Hepatocyte (in vitro differentiated cells): Measurements from ENCODE around the gene CA14. TPM values are rescaled to one million over a fixed set of nuclear protein-coding genes. Genes with fewer than 3 reads are reported as not detected.

Source experiments
- DNase-seq: peaks from one replicate; pipeline ENCODE4 v3.0.0-alpha.2; 2016; ENCODE audit warnings: low spot score
- H2AFZ ChIP-seq: fragments of 200-600 bp; sonication (generic); 2 replicates; pipeline ENCODE4 v1.6.0; 2016; ENCODE audit warnings: antibody characterized with exemption, mild to moderate bottlenecking
- H3K27ac ChIP-seq: fragments of 200-600 bp; sonication (generic); 2 replicates; pipeline ENCODE4 v1.5.1; 2016; ENCODE audit warnings: mild to moderate bottlenecking
- H3K27me3 ChIP-seq: fragments of 200-600 bp; sonication (generic); 2 replicates; pipeline ENCODE4 v1.6.1; 2016
- H3K36me3 ChIP-seq: fragments of 200-600 bp; sonication (generic); replicated peaks from 2 replicates; pipeline ENCODE4 v1.5.1; 2016; ENCODE audit warnings: low read depth; ENCODE audit not compliant: insufficient read depth
- H3K4me1 ChIP-seq: fragments of 200-600 bp; sonication (generic); 2 replicates; pipeline ENCODE4 v1.5.1; 2016; ENCODE audit warnings: mild to moderate bottlenecking, moderate library complexity; ENCODE audit not compliant: insufficient read depth
- H3K4me2 ChIP-seq: fragments of 200-600 bp; sonication (generic); 2 replicates; pipeline ENCODE4 v1.6.0; 2016
- H3K4me3 ChIP-seq: fragments of 200-600 bp; sonication (generic); 2 replicates; pipeline ENCODE4 v1.5.1; 2016; ENCODE audit warnings: mild to moderate bottlenecking
- H3K79me2 ChIP-seq: fragments of 200-600 bp; sonication (generic); 2 replicates; pipeline ENCODE4 v1.6.0; 2017; ENCODE audit warnings: mild to moderate bottlenecking
- H3K9me2 ChIP-seq: fragments of 200-600 bp; sonication (generic); replicated peaks from 2 replicates; pipeline ENCODE4 v1.6.0; 2017; ENCODE audit warnings: mild to moderate bottlenecking; ENCODE audit not compliant: insufficient read depth
- H3K9me3 ChIP-seq: fragments of 200-600 bp; sonication (generic); 2 replicates; pipeline ENCODE4 v1.5.1; 2016; ENCODE audit warnings: low read depth, mild to moderate bottlenecking
- H4K20me1 ChIP-seq: fragments of 200-600 bp; sonication (generic); 2 replicates; pipeline ENCODE4 v1.6.0; 2016; ENCODE audit warnings: mild to moderate bottlenecking; ENCODE audit not compliant: insufficient read depth, poor library complexity, severe bottlenecking
- CTCF ChIP-seq: fragments of 200-600 bp; sonication (generic); IDR thresholded peaks from 2 replicates; pipeline ENCODE4 v1.5.1; 2016; ENCODE audit warnings: antibody characterized with exemption, mild to moderate bottlenecking; ENCODE audit not compliant: poor library complexity
- EZH2 ChIP-seq: fragments of 200-600 bp; sonication (generic); IDR thresholded peaks from 2 replicates; pipeline ENCODE4 v1.6.1; 2016; ENCODE audit warnings: antibody characterized with exemption, mild to moderate bottlenecking, borderline replicate concordance
- EZH2phosphoT487 ChIP-seq: fragments of 200-600 bp; sonication (generic); IDR thresholded peaks from one replicate; pipeline ENCODE4 v1.6.1; 2018; ENCODE audit warnings: antibody characterized with exemption, mild to moderate bottlenecking, low read depth, moderate library complexity; ENCODE audit not compliant: unreplicated experiment, severe bottlenecking
- WGBS: methylation state at CpG from one replicate; pipeline ENCODE4 v1.1.6; 2016; ENCODE audit warnings: low lambda C conversion rate; ENCODE audit errors: missing lambda C conversion rate; 5-methylcytosine and 5-hydroxymethylcytosine counted together
- polyA plus RNA-seq: library from polyadenylated mRNA; unstranded; fragments of >200 nt; fragmentation: Nextera tagmentation; extraction: Ambion mirVana; gene quantifications from 2 replicates; pipeline ENCODE4 v1.2.1, GENCODE V29; 2016
- total RNA-seq: library from RNA; depleted of rRNA; stranded (reverse); fragments of >200 nt; gene quantifications from 2 replicates; pipeline ENCODE4 v1.2.3, GENCODE V29; 2014

CA14 gene
- total and polyA plus RNA-seq, 2 experiments from 2014 or later: 4.6 to 7.3 TPM

GRCh38 chr1:150271291-150271959 lies 13.9 kb downstream of the CA14 start:
- no peak for DNase-seq
- no peaks in the 10 kb centered on the region for H3K9me2 ChIP-seq
- peak overlapping the region; percentile 89 for H3K27ac ChIP-seq
- no peak overlapping the region for H3K4me3 ChIP-seq
- TF ChIP-seq CTCF: no peak
- no peak for TF ChIP-seq EZH2phosphoT487
- TF ChIP-seq EZH2: no peak
- H3K4me1 ChIP-seq: peaks cover 19% of the 10 kb centered on the region
- WGBS: 94% methylated on average over 7 of the region's 7 CpGs
- H3K4me2 ChIP-seq: no peak overlapping the region
- H3K36me3 ChIP-seq: no peaks in the 10 kb centered on the region
- no peaks in the 10 kb centered on the region for H3K9me3 ChIP-seq
- H2AFZ ChIP-seq: no peak overlapping the region
- H3K79me2 ChIP-seq: peaks cover 23% of the 10 kb centered on the region
- H4K20me1 ChIP-seq: no peaks in the 10 kb centered on the region
- H3K27me3 ChIP-seq: no peaks in the 10 kb centered on the region

- H3K27ac ChIP-seq: peak overlapping the region; percentile 89
Observed at GRCh38 chr1:150273311-150273710, 15.7 kb downstream of the CA14 start.

GRCh38 chr1:150280138-150280707 lies 22.6 kb downstream of the CA14 start:
- H3K9me3 ChIP-seq: no peaks in the 10 kb centered on the region
- no peak overlapping the region for H3K27ac ChIP-seq
- H4K20me1 ChIP-seq: no peaks in the 10 kb centered on the region
- H3K9me2 ChIP-seq: no peaks in the 10 kb centered on the region
- peak overlapping the region; percentile 84 for H3K4me2 ChIP-seq
- no peaks in the 10 kb centered on the region for H3K27me3 ChIP-seq
- no peak overlapping the region for H3K4me3 ChIP-seq
- H3K4me1 ChIP-seq: no peaks in the 10 kb centered on the region
- no peaks in the 10 kb centered on the region for H3K36me3 ChIP-seq
- H2AFZ ChIP-seq: no peak overlapping the region
- DNase-seq: no peak
- TF ChIP-seq EZH2 (no peak), CTCF (no peak), EZH2phosphoT487 (no peak)
- 82% methylated on average over 6 of the region's 6 CpGs for WGBS
- H3K79me2 ChIP-seq: no peaks in the 10 kb centered on the region

More at GRCh38 chr1:150273311-150273710, 15.7 kb downstream of the CA14 start:
- H3K79me2 ChIP-seq: peaks cover 4% of the 10 kb centered on the region
- H2AFZ ChIP-seq: no peak overlapping the region
- H3K9me3 ChIP-seq: no peaks in the 10 kb centered on the region
- 76% methylated on average over 1 of the region's 1 CpG for WGBS
- peak overlapping the region; percentile 77 for H3K4me2 ChIP-seq
- H4K20me1 ChIP-seq: no peaks in the 10 kb centered on the region
- H3K4me3 ChIP-seq: no peak overlapping the region
- no peaks in the 10 kb centered on the region for H3K9me2 ChIP-seq
- no peaks in the 10 kb centered on the region for H3K27me3 ChIP-seq
- no peak for TF ChIP-seq EZH2phosphoT487
- no peak for TF ChIP-seq CTCF
- peaks cover 12% of the 10 kb centered on the region for H3K4me1 ChIP-seq
- H3K36me3 ChIP-seq: no peaks in the 10 kb centered on the region
- no peak for DNase-seq
